Activated CD8-positive, alpha-beta memory T cell treated with anti-CD3 and anti-CD28 coated beads for 48 hours (primary cell): ENCODE results near the gene SCRN2.

ENCODE experiments used
- DNase-seq, 3 experiments: peaks; one replicate each; pipeline ENCODE4 v3.0.0-alpha.2; 2020; ENCODE audit warnings: low read depth in 2 of 3, low spot score in 2 of 3

SCRN2 gene

DNA sequence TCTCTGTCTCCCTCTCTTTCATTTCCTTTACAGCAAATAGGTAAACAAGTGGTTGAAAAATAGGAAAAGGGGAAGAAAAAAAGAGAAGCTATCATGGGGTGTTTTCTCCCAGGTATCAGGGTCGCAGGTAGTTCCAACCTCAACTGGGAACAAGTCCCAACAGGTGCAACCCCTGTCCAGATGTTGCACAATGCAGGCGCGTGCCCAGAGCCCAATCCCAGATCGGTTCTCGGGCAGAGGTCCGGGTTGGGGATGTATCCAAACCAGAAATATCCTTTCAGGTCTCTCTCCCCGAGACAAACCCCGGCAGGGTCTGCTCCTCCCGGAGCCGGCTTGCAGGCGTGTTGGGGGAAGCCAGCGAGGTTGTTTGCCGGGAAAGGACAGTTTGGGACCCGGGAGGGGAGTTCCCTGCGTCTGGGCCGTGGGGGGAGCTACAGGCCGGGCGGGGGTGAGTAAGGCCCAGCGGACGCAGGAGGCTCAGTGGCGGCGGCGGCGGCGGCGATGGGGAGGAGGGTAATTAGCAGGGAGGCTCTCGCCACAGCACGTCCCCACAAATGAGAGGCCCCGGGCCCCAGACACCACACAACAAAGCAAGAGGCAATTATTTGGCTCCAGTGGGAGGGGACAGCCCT lies 31.1 kb upstream of the SCRN2 start:
- no peak for DNase-seq

- DNase-seq = no peak
Observed at GRCh38 chr17:47871048-47871447, 30.0 kb upstream of the SCRN2 start.

- DNase-seq = no peak
Observed at GRCh38 chr17:47870056-47870455, 29.0 kb upstream of the SCRN2 start.

DNA sequence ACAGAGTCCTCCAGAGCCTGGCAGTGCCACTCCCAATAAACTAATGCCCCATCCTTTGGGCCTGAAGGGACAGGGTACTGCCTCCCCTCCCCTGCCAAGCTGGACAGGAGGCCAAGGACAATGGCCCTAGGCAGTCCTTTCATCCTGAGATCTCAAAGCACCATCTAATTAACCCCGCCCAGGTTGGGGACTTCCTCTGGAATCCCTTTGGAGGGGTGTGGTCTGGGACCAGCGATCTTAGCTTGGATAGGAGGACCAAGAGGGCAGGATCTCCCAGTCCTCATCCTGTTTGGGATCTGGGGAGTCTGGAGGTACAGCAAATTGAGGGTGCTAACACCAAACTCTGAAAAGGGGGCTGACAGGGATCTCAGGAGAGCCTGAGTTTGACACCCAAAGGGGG lies 28.0 kb upstream of the SCRN2 start:
- DNase-seq = no peak

- DNase-seq = no peak
Observed at GRCh38 chr17:47867813-47868533, 26.9 kb upstream of the SCRN2 start.

DNA sequence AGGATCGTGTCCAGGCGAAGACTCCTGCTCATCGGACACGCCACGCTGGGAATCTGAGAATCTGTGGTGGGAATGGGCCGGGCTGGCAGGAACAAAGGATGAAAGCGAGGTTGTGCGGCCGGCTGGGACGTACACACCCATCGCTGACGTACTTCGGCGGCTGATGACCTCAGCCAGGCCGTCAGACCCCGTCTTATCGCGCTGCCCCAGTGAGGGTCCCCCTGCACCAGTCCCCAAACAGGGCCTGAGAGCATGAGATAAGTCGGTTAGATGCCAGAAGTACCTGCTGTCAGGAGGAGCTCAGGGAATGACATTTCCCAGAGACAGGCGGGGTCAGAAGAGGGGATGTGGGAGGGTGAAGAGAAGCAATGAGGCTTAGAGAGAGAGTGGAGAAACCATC lies 25.9 kb upstream of the SCRN2 start:
- DNase-seq = no peak

- no peak for DNase-seq
Observed at GRCh38 chr17:47864791-47865216, 23.7 kb upstream of the SCRN2 start.

- DNase-seq = no peak
Observed at GRCh38 chr17:47862621-47863440, 21.8 kb upstream of the SCRN2 start.

- DNase-seq = no peak
Observed at GRCh38 chr17:47860386-47860785, 19.3 kb upstream of the SCRN2 start.

GRCh38 chr17:47857551-47858455 lies 16.7 kb upstream of the SCRN2 start:
- DNase-seq = no peak

- no peak for DNase-seq
Observed at GRCh38 chr17:47856830-47857229, 15.8 kb upstream of the SCRN2 start.

GRCh38 chr17:47855737-47856136 lies 14.7 kb upstream of the SCRN2 start:
- DNase-seq = no peak

GRCh38 chr17:47853616-47854015 lies 12.5 kb upstream of the SCRN2 start:
- DNase-seq = no peak

GRCh38 chr17:47852113-47852949 lies 11.3 kb upstream of the SCRN2 start:
- no peak for DNase-seq

DNA sequence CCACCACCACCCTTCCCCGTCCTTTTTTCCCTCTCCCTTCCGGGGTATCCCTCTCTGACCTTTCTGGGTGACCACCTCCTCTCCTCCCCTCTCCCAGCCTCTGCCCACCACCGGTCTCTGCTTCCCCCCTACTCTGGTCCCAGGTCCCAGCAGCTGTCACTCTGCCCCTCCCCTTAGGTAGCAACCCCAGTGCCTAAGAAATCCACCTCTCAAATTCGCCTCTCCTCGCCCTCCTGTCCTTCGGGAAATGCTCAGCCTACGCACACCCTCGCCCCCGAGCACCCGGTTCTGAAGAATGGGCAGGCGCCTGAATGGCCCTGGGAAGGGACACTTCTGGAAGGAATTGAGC lies 10.7 kb upstream of the SCRN2 start:
- DNase-seq = no peak

DNA sequence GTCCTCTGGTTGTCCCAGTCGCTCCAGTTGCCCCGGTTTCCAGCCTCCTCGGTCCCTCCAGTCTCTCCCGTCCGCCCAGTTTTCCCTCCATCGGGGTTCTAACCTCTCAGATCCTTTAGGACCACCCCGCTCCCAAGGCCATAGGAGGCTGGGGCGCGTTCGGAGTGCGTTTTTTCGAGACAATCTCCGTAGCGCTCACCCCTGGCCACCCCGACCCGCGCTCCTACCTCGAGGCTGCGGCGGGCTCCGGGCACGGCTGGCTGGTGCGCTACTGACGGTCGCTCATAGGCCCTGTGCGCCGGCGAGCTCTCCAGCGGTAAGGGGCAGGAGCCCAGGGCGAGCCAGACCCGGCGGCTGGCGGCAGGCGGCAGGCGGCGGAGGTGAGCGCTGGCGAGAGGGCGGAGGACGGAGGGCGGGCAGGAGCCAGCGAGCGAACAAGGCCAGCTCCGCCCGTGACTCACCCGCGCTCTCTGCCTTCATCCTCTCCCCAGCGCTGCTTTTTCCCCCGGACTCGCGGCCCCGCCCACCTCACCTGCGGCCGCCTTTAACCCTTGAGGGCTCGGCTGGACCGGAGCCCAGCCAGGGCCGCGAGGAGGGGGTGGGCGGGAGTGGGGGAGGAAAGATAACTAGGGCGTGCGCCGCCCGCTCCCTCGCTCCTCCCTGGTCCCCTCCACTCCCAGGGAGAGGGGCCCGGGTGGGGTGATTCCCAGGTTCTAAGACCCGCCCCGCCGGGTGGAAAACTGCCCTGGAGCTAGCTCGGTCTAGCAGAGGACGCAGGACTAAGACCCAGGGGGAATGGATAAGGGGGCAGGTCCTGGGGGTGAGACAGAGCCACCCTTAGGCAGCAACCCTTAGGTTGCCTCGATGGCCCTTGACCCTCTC lies 9.9 kb upstream of the SCRN2 start, which contains the start of gene SP6:
TSS of gene SP6 (minus strand) at position 472 of the 882 bp plus-strand sequence. CDS start 2,734 bp downstream, outside the sequence.
- peak in 2 of 3 experiments; percentile 38 to 50 for DNase-seq

- DNase-seq = no peak
Observed at GRCh38 chr17:47850373-47850691, 9.3 kb upstream of the SCRN2 start.

- no peak for DNase-seq
Observed at GRCh38 chr17:47848198-47848513, 7.1 kb upstream of the SCRN2 start.
